ENCODE measurements around the gene MCAT. TPM values are rescaled to one million over a fixed set of nuclear protein-coding genes. Genes with fewer than 3 reads are reported as not detected.

The MCAT gene
- total and polyA plus RNA-seq, 2 of the 4 experiments (the other 2 are of a cell fraction): 7.3 to 19.7 TPM

DNA sequence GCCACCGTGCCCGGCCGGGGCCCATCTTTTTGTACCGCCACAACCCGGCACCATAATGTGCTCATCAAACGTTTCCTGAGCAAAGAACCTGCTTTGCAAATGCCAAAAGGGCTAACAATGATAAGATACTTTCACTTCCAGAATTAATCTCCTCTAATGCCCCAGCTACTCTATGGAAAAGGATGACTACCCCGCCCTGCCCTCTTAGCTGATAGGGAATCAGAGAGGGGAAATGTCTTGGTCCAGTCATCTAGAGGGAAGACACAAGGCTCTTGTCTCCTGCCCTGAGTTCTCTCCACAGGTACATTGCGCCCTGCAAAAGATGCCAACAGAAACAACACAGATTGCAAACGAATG is 54.6 kb downstream of the MCAT start:
- TF ChIP-seq, protein P1, sequence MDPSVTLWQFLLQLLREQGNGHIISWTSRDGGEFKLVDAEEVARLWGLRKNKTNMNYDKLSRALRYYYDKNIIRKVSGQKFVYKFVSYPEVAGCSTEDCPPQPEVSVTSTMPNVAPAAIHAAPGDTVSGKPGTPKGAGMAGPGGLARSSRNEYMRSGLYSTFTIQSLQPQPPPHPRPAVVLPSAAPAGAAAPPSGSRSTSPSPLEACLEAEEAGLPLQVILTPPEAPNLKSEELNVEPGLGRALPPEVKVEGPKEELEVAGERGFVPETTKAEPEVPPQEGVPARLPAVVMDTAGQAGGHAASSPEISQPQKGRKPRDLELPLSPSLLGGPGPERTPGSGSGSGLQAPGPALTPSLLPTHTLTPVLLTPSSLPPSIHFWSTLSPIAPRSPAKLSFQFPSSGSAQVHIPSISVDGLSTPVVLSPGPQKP (IDR thresholded peaks at IDR 0.05; ENCODE audit: borderline replicate concordance, low read depth, low read length): no peak
- TF ChIP-seq, protein P2, sequence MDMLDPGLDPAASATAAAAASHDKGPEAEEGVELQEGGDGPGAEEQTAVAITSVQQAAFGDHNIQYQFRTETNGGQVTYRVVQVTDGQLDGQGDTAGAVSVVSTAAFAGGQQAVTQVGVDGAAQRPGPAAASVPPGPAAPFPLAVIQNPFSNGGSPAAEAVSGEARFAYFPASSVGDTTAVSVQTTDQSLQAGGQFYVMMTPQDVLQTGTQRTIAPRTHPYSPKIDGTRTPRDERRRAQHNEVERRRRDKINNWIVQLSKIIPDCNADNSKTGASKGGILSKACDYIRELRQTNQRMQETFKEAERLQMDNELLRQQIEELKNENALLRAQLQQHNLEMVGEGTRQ (IDR thresholded peaks at IDR 0.05; ENCODE audit: low read depth, low read length): no peak
- no peak for TF ChIP-seq MAZ (IDR thresholded peaks at IDR 0.05; ENCODE audit: borderline replicate concordance, low read depth, low read length)
- H4K8ac ChIP-seq (ENCODE audit: low read depth in 2 of 2, low read length in 2 of 2): peak overlapping the region; percentile 76 to 85
- peak overlapping the region; percentile 8; the same call in 1 of the 2 replicates for H4K91ac ChIP-seq (ENCODE audit: insufficient read depth, low read depth, low read length)
- ATAC-seq (ENCODE audit: low read depth): no peak; the same call in 1 of the 2 replicates
- BruUV-seq (replicated peaks): no TSS peak
- peak overlapping the region; percentile 96 for H3K4me2 ChIP-seq (ENCODE audit: low read depth, low read length)
- peak overlapping the region; percentile 60 for H2BK5ac ChIP-seq (ENCODE audit: low read depth, low read length, poor library complexity, severe bottlenecking)
- peak overlapping the region; percentile 33; the same call in 1 of the 2 replicates for H3K18ac ChIP-seq (ENCODE audit: low read depth, low read length)
- H3K9me3 ChIP-seq (ENCODE audit: control insufficient read depth, insufficient read depth, low read length): no peaks in the 10 kb centered on the region
- H3K4me3 ChIP-seq (ENCODE audit: insufficient read depth, low read depth, low read length): peak overlapping the region; percentile 85
- H2BK20ac ChIP-seq (ENCODE audit: low read depth, low read length): no peak overlapping the region
- peaks cover 0 to 19% of the 10 kb centered on the region in 2 experiments; a peak in 2 of 4 replicates for H3K79me1 ChIP-seq (ENCODE audit: low read depth in 1 of 2, low read length in 2 of 2)
- ChIA-PET POLR2A (ENCODE audit: unreplicated experiment) (no interaction called here), CTCF (no interaction called here)
- H4K5ac ChIP-seq (ENCODE audit: low read depth, low read length): peak overlapping the region; percentile 21
- H3K36me3 ChIP-seq (ENCODE audit: control insufficient read depth, insufficient read depth, low read length): no peaks in the 10 kb centered on the region
- H3K27ac ChIP-seq (ENCODE audit: insufficient read depth, low read length): peak overlapping the region; percentile 64
- no peaks in the 10 kb centered on the region for H3K27me3 ChIP-seq (ENCODE audit: control insufficient read depth, insufficient read depth, low read length)
- H3K9ac ChIP-seq (ENCODE audit: low read depth, low read length): peak overlapping the region; percentile 70
- peak overlapping the region; percentile 20 for H2BK120ac ChIP-seq (ENCODE audit: low read depth, low read length)
- H3K9me1 ChIP-seq (ENCODE audit: insufficient read depth, low read length): peaks cover 14% of the 10 kb centered on the region
- intact Hi-C loops (cut with micrococcal nuclease) (no loop called here), dilution Hi-C loops (cut with HindIII; ENCODE audit: low sequenced_read_pairs, unreplicated experiment) (no loop called here), in situ Hi-C loops (cut with MboI; ENCODE audit: low sequenced_read_pairs) (no loop called here)
- H3K23ac ChIP-seq (ENCODE audit: low read depth, low read length): peak overlapping the region; percentile 63
- H4K20me1 ChIP-seq (ENCODE audit: insufficient read depth, low read length): no peaks in the 10 kb centered on the region
- peak overlapping the region; percentile 53 for H3K4ac ChIP-seq (ENCODE audit: low read depth, low read length)
- H2AK5ac ChIP-seq (ENCODE audit: low read depth, low read length): peak overlapping the region; percentile 11
- no peak overlapping the region for H2BK15ac ChIP-seq (ENCODE audit: low read depth, low read length)
- WGBS, 2 experiments (ENCODE audit: extremely low coverage in 2 of 2, insufficient read length in 1 of 2): 100% methylated on average over 4 of the region's 9 CpGs; no CpG with 5 or more reads in 1 of the 2 experiments
- peak overlapping the region; percentile 65 for H3K14ac ChIP-seq (replicated peaks; ENCODE audit: low read depth, low read length)
- H3K56ac ChIP-seq (ENCODE audit: extremely low read depth, insufficient read depth, low read length): peak overlapping the region; percentile 12; the same call in 1 of the 2 replicates
- H2AFZ ChIP-seq (replicated peaks; ENCODE audit: low read length, poor library complexity): peak overlapping the region; percentile 98
- H2AK9ac ChIP-seq (replicated peaks; ENCODE audit: low read depth, low read length, poor library complexity): peak overlapping the region; percentile 13
- DNase-seq: no peak
- 0 out of 2 replicates have a peak, but pooled peaks cover 2% of the 10 kb centered on the region for H3K4me1 ChIP-seq (ENCODE audit: control insufficient read depth, insufficient read depth, low read length)

Measured in IMR-90 (cell line).